HG02885 (cell line): ENCODE measurements around the gene AUH.
A peak's percentile ranks its signal among the peaks of the same experiment; 100 is the strongest.

ENCODE experiments used
- ATAC-seq: cut with Tn5 transposase; IDR thresholded peaks from one replicate; pipeline ENCODE4 v1.9.1; 2021; ENCODE audit warnings: mild to moderate bottlenecking; ENCODE audit not compliant: unreplicated experiment, poor library complexity

The AUH gene

GRCh38 chr9:91341749-91342148, 20.0 kb downstream of the AUH start:
- ATAC-seq: no peak

- no peak for ATAC-seq
These were observed 20.4 kb downstream of the AUH start for GRCh38 chr9:91341258-91341746.

- no peak for ATAC-seq
These were observed 21.2 kb downstream of the AUH start for GRCh38 chr9:91340395-91340967.

GRCh38 chr9:91338681-91339080, 23.0 kb downstream of the AUH start:
- no peak for ATAC-seq

GRCh38 chr9:91336786-91337185, 24.9 kb downstream of the AUH start:
- no peak for ATAC-seq

GRCh38 chr9:91334053-91334452, 27.7 kb downstream of the AUH start:
- no peak for ATAC-seq

GRCh38 chr9:91333551-91333950, 28.2 kb downstream of the AUH start:
- no peak for ATAC-seq

- no peak for ATAC-seq
These were observed 29.0 kb downstream of the AUH start for GRCh38 chr9:91332546-91333231.

- ATAC-seq: no peak
These were observed 29.9 kb downstream of the AUH start for GRCh38 chr9:91331849-91332248.

- no peak for ATAC-seq
These were observed 33.5 kb downstream of the AUH start for GRCh38 chr9:91328186-91328585.

GRCh38 chr9:91321691-91322090, 40.0 kb downstream of the AUH start:
- ATAC-seq: no peak

GRCh38 chr9:91320299-91320698, 41.4 kb downstream of the AUH start:
- ATAC-seq: no peak

- no peak for ATAC-seq
These were observed 45.6 kb downstream of the AUH start for GRCh38 chr9:91316093-91316492.

GRCh38 chr9:91315191-91315590, 46.5 kb downstream of the AUH start:
- ATAC-seq: no peak

- ATAC-seq: no peak
These were observed 48.9 kb downstream of the AUH start for GRCh38 chr9:91312717-91313325.

- ATAC-seq: no peak
These were observed 51.7 kb downstream of the AUH start for GRCh38 chr9:91310037-91310436.

- no peak for ATAC-seq
These were observed 53.5 kb downstream of the AUH start for GRCh38 chr9:91308191-91308590.

- peak; percentile 50 for ATAC-seq
These were observed 54.4 kb downstream of the AUH start for GRCh38 chr9:91307279-91307678.

GRCh38 chr9:91306296-91306630, 55.5 kb downstream of the AUH start:
- ATAC-seq: no peak

- no peak for ATAC-seq
These were observed 56.0 kb downstream of the AUH start for GRCh38 chr9:91305596-91306295.

GRCh38 chr9:91303741-91304415, 57.8 kb downstream of the AUH start:
- no peak for ATAC-seq
